ENCODE results near the gene C1orf210. TPM values are rescaled to one million over a fixed set of nuclear protein-coding genes. Genes with fewer than 3 reads are reported as not detected.

C1orf210 gene
- total RNA-seq, 2 experiments from 2014 or later, result not detected

- H3K4me1 ChIP-seq (ENCODE audit: insufficient read depth, low read length), result no peaks in the 10 kb centered on the region
- TF ChIP-seq CTCF (IDR thresholded peaks at IDR 0.05), result no peak
- ChIA-PET CTCF (no interaction called here), POLR2A (no interaction called here)
- Mint-ChIP-seq H3K27me3 (no peaks in the 10 kb centered on the region), H3K27ac (no peak overlapping the region), H3K4me1 (ENCODE audit: low read depth) (no peaks in the 10 kb centered on the region), H3K36me3 (ENCODE audit: low read depth) (no peaks in the 10 kb centered on the region), H3K9me3 (no peaks in the 10 kb centered on the region), H3K4me3 (no peak overlapping the region)
- DNase-seq, result no peak
- no peaks in the 10 kb centered on the region for H3K27me3 ChIP-seq (ENCODE audit: control insufficient read depth in 1 of 2, insufficient read depth in 2 of 2, low read length in 2 of 2)
- no peaks in the 10 kb centered on the region for H3K36me3 ChIP-seq (ENCODE audit: insufficient read depth, low read length)
- no peaks in the 10 kb centered on the region for H3K9me3 ChIP-seq (ENCODE audit: control insufficient read depth in 1 of 2, insufficient read depth in 1 of 2, low read length in 2 of 2)
- H3K27ac ChIP-seq (ENCODE audit: low read depth in 1 of 2, low read length in 2 of 2), result no peak overlapping the region
- no peak overlapping the region for H3K4me3 ChIP-seq (ENCODE audit: low read length)
- no peak for ATAC-seq (ENCODE audit: poor library complexity)
- intact Hi-C loops (cut with DNase I, micrococcal nuclease), result no loop called here
Observed at GRCh38 chr1:43304771-43305300, 19.5 kb upstream of the C1orf210 start.

DNA sequence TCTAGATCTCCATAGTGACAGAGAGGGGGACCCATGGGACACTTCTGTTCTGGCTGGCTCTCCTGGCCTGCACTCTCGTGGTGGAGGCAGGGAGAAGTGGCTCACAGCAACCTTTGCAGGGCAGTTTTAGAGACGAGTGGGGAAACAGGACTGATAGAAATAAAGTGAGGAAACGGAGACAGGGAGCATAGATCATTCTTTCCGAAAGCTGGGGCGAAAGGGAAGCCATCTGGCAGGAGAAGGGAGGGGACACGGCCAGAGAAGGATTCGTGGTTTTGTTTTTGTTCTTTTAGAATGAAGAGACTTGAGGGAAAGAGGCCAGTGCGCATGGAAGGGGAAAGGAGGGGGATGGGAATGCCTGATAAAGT is 18.9 kb upstream of the C1orf210 start:
- no peak for DNase-seq
- POLR2A ChIA-PET, result no interaction called here
- H3K27me3 ChIP-seq (ENCODE audit: control insufficient read depth in 1 of 2, insufficient read depth in 2 of 2, low read length in 2 of 2), result no peaks in the 10 kb centered on the region
- Mint-ChIP-seq H3K27me3 (no peaks in the 10 kb centered on the region), H3K27ac (no peak overlapping the region), H3K4me1 (ENCODE audit: low read depth) (no peaks in the 10 kb centered on the region), H3K36me3 (ENCODE audit: low read depth) (no peaks in the 10 kb centered on the region), H3K9me3 (no peaks in the 10 kb centered on the region), H3K4me3 (no peak overlapping the region)
- CTCF ChIA-PET, result no interaction called here
- no peak overlapping the region for H3K27ac ChIP-seq (ENCODE audit: low read depth in 1 of 2, low read length in 2 of 2)
- no peaks in the 10 kb centered on the region for H3K9me3 ChIP-seq (ENCODE audit: control insufficient read depth in 1 of 2, insufficient read depth in 1 of 2, low read length in 2 of 2)
- no peaks in the 10 kb centered on the region for H3K4me1 ChIP-seq (ENCODE audit: insufficient read depth, low read length)
- no peak for ATAC-seq (ENCODE audit: poor library complexity)
- no peaks in the 10 kb centered on the region for H3K36me3 ChIP-seq (ENCODE audit: insufficient read depth, low read length)
- TF ChIP-seq CTCF (IDR thresholded peaks at IDR 0.05), result no peak
- no peak overlapping the region for H3K4me3 ChIP-seq (ENCODE audit: low read length)
- intact Hi-C loops (cut with DNase I, micrococcal nuclease), result no loop called here

DNA sequence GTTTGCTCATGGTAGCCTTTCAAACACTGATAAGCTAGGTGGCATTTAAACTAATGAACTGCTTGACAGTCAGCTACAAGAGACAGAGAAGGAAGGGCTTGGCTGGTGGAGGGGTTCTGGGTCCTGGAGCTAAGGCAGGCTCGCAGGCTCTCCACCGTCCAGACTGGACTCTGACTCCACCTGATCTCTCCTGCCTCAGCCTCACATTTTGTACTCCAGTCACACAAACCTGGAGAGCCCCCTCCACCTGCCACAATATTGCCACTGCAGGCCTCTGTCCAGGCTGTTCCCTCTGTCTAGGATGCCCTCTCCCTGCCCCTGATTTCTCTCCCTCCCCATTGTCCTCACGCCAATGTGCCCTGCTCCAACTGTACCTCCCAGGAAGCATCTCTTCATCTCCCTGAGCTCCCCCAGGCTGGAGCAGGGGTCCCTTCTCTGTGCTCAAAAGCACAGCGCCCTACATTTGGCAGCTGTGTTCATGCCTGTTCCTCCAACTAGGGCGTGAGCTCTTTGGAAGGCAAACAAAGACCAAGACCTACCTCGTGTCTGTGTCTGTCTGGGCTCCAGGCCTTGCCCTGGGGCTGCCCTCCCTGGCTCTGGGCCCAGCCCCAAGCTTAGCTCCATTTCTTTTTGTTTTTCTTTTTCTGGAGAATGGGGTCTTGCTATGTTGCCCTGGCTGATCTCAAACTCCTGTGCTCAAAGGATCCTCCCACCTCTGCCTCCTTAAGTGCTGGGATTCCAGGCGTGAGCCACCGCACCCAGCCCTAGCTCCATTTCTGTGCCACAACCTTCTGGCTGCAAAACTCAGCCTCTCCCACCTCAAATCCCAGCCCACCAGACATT is 18.3 kb upstream of the C1orf210 start:
- Mint-ChIP-seq H3K27me3 (no peaks in the 10 kb centered on the region), H3K4me3 (no peak overlapping the region), H3K36me3 (ENCODE audit: low read depth) (no peaks in the 10 kb centered on the region), H3K9me3 (no peaks in the 10 kb centered on the region), H3K4me1 (ENCODE audit: low read depth) (no peaks in the 10 kb centered on the region), H3K27ac (no peak overlapping the region)
- ChIA-PET POLR2A (no interaction called here), CTCF (no interaction called here)
- H3K9me3 ChIP-seq (ENCODE audit: control insufficient read depth in 1 of 2, insufficient read depth in 1 of 2, low read length in 2 of 2), result no peaks in the 10 kb centered on the region
- H3K27ac ChIP-seq (ENCODE audit: low read depth in 1 of 2, low read length in 2 of 2), result no peak overlapping the region
- H3K27me3 ChIP-seq (ENCODE audit: control insufficient read depth in 1 of 2, insufficient read depth in 2 of 2, low read length in 2 of 2), result no peaks in the 10 kb centered on the region
- H3K36me3 ChIP-seq (ENCODE audit: insufficient read depth, low read length), result no peaks in the 10 kb centered on the region
- H3K4me3 ChIP-seq (ENCODE audit: low read length), result no peak overlapping the region
- no peak for TF ChIP-seq CTCF (IDR thresholded peaks at IDR 0.05)
- DNase-seq, result no peak
- intact Hi-C loops (cut with DNase I, micrococcal nuclease), result no loop called here
- no peaks in the 10 kb centered on the region for H3K4me1 ChIP-seq (ENCODE audit: insufficient read depth, low read length)
- no peak for ATAC-seq (ENCODE audit: poor library complexity)

All from CD4-positive, alpha-beta T cell (primary cell).